GM13977 (cell line): ENCODE measurements around the gene LYPD1.
A peak's percentile ranks its signal among the peaks of the same experiment; 100 is the strongest.

Source experiments
- DNase-seq: peaks from one replicate; pipeline ENCODE4 v3.0.0; 2012; ENCODE audit warnings: low spot score
- in situ Hi-C: fragments of 300-500 bp; cut with MboI; formaldehyde crosslinking; loops from one replicate; pipeline ENCODE4 v1.12.0; 2022; ENCODE audit warnings: low sequenced_read_pairs, low pct_unique_long_range_greater_than_20kb, mixed read lengths, inconsistent platforms; ENCODE audit not compliant: unreplicated experiment
- TF ChIP-seq, protein P1 (sequence below): IDR thresholded peaks from 2 replicates; pipeline ENCODE4 v1.5.1; 2012; ENCODE audit warnings: mild to moderate bottlenecking, control low read depth; ENCODE audit not compliant: insufficient read depth; ENCODE audit errors: extremely low read depth, missing control alignments

Gene LYPD1

DNA sequence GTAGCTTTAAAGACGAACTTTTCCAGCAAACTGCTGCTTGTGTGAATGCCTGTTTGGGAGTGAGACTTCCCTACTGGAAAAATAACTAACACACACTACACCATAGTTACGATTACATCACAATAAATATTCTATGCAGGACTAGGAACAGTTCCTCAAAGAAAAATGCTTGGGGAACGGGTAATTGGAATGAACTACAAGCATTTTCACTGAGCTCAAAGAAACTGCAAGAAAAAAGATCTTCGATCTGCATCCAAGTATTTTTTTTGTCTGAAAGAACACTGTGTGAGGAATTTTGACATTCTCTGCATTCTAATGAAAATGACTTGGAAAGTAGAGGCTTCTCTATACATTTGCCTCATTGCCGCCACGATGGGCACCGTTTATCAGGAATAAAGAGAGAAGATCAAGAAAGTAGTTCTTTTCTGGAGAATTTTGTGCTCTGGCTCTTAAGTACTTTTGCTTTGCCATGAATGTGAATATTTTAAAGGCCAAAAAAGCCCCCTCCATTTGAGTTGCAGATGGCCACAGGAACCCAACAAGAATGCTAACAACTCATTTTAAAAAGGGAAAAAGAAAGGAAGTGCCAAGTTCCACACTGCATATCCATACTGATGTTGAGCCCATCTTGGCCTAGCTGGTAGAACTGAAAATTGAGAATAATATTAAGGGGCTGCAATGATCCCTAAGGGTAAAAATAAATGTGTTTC, 13.6 kb downstream of the LYPD1 start:
- DNase-seq = no peak
- in situ Hi-C loops = no loop called here
- TF ChIP-seq, protein P1, sequence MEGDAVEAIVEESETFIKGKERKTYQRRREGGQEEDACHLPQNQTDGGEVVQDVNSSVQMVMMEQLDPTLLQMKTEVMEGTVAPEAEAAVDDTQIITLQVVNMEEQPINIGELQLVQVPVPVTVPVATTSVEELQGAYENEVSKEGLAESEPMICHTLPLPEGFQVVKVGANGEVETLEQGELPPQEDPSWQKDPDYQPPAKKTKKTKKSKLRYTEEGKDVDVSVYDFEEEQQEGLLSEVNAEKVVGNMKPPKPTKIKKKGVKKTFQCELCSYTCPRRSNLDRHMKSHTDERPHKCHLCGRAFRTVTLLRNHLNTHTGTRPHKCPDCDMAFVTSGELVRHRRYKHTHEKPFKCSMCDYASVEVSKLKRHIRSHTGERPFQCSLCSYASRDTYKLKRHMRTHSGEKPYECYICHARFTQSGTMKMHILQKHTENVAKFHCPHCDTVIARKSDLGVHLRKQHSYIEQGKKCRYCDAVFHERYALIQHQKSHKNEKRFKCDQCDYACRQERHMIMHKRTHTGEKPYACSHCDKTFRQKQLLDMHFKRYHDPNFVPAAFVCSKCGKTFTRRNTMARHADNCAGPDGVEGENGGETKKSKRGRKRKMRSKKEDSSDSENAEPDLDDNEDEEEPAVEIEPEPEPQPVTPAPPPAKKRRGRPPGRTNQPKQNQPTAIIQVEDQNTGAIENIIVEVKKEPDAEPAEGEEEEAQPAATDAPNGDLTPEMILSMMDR = no peak

DNA sequence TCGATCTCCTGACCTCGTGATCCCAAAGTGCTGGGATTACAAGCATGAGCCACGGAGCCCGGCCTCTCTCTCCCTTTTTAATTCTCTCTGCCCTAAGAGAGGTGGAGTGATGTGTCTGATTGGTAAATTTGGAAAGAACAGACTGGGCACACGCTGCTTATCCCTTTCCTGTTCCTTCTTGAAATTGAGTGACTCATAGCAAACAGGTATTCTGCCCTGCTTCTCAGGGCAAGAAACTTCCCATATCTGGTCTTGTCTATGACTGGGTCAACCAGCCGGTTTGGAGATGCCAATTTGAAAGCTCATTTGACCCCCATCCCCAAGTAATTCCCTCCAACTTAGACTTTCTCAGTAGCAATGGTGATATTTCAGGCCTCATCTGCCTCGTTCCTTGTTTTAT, 15.0 kb downstream of the LYPD1 start:
- TF ChIP-seq, protein P1 = no peak

DNA sequence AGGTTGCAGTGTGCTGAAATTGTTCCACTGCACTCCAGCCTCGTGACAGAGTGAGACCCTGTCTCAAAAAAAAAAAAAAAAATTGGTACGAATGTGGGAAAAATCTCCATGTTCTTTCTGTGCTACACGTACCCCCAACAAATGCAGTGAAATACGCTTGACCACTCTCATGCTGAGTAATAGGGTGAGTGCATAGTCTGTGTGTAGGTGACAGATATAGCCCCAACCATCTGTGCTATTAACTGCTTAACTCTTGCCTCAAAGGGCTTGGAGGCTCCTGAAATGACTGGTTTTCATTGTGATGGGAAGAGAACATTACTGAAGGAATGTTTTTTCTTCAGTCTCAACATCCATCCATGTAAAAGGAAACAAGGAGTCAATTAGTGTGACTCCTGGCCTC, 15.7 kb downstream of the LYPD1 start:
- in situ Hi-C loops = no loop called here
- TF ChIP-seq, protein P1 = no peak
- DNase-seq = no peak

More for the DNA sequence above, 15.0 kb downstream of the LYPD1 start:
- in situ Hi-C loops = no loop called here
- DNase-seq = no peak

DNA sequence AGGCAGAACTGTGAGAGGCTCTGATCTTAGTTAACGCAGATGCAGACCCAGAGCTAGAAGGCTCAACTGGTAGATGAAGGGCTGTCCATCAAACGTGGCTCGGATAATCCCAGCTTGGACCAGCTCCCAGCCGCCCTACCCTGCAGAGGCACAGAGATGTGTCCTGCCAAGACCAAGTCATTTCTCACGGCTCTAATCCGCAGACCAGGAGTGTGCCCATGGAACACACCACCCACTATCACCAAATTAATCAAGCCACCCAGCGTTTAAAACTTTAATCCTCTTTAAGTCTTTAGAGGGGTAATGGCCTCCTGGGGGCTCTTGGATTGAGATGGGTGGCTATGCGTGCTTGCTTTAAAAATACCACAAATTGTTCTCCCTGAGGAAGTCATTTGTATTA, 17.5 kb downstream of the LYPD1 start:
- no peak for DNase-seq
- in situ Hi-C loops = no loop called here

DNA sequence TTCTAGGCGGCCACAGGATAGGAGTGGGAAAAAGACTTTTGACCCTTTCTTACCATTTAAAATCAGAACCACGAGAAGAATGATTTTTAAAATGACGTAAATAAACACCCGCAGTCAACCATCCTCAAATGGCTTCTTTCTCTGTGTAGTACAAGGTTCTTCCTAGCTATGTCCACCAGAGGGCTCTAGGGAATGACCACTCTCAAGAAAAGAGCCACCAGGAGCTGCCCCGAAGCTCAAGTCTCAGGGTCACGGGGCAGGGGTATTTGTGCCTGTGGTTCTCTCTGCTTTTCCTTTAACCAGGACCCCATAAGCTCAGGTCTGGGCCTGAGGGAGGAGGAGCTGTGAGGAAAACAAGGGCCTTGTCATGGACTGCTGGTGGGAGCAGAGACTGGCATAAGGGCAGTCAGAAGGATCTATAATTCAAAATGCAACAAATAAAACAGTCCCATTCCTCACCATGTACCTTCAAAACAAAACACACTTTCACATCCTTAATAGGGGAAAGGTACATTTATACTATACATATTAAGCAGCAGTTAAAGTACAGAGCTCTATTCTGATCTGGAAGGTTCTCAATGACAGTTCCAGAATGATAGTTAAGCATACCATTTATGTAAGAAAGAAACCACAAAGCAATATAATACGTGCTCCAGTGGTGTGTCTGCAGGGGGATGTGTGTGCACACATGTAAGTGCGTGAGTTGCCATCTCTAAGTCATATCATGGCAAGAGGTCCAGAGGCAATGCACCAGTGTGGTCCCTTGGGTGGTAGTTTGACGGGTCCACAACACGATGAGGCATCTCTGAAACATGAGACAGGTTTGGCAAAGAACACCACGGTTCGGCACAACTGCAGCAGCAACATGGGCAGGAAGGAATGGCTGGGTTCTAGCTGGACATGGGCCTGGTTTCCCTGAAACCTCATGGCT, 18.6 kb downstream of the LYPD1 start:
- TF ChIP-seq, protein P1 = peak; percentile 34
- in situ Hi-C loops = no loop called here
- no peak for DNase-seq

More for the DNA sequence above, 17.5 kb downstream of the LYPD1 start:
- TF ChIP-seq, protein P1 = no peak

DNA sequence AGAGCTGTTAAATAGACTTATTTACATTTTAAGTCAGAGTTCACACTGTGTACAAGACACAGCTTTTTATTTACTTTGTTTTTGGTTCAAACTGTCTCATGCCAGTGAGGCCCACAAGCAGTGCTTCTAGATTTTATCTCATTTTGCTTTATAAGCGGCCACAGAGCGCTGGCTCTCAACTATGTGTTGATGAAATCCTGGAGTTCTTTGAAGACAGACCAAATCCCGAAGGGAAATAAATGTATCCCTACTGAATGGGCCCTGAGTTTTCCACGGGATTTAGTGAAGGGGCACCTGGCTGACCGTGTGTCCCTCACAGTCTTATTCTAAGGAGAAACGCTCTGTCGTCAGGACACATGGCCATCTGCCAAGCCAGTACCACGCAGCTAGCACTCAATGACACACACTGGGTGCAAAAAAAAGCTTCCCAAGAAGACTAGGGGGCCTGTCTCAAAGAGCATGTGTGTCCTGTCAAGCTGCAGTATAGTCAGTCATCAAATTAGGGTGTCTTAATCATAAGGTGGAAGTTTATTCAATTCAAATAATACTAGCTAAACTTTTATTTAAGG, 23.4 kb downstream of the LYPD1 start:
- TF ChIP-seq, protein P1 = no peak
- in situ Hi-C loops = no loop called here
- DNase-seq = no peak
